Neural cell (in vitro differentiated cells): ENCODE measurements around the gene ASCL2. TPM values are rescaled to one million over a fixed set of nuclear protein-coding genes. Genes with fewer than 3 reads are reported as not detected.

ENCODE experiments used
- H2AFZ ChIP-seq: fragments of 200-600, 300-800 bp; sonication (generic), shearing (Covaris generic); 2 replicates; pipeline ENCODE4 v1.6.0; 2014; ENCODE audit warnings: low read depth, mild to moderate bottlenecking, antibody characterized with exemption, low read length, moderate library complexity
- H3F3A ChIP-seq: fragments of 200-600 bp; shearing (Covaris generic); 2 replicates; pipeline ENCODE4 v1.6.1; 2016; ENCODE audit warnings: mild to moderate bottlenecking, moderate library complexity, mixed read lengths, antibody characterized with exemption, low read length; ENCODE audit not compliant: insufficient read depth, poor library complexity, severe bottlenecking
- H3K27ac ChIP-seq: fragments of 200-600, 300-800 bp; sonication (generic), shearing (Covaris generic); 2 replicates; pipeline ENCODE4 v1.5.1; 2014; ENCODE audit warnings: mild to moderate bottlenecking, low read length, moderate library complexity
- H3K27me3 ChIP-seq: fragments of 300-800, 200-600 bp; sonication (generic), shearing (Covaris generic); 2 replicates; pipeline ENCODE4 v1.6.0; 2014; ENCODE audit warnings: mild to moderate bottlenecking, low read depth, low read length, moderate library complexity; ENCODE audit not compliant: insufficient read depth
- H3K36me3 ChIP-seq: fragments of 300-800, 200-600 bp; sonication (generic), shearing (Covaris generic); 2 replicates; pipeline ENCODE4 v1.5.1; 2014; ENCODE audit warnings: mild to moderate bottlenecking, antibody characterized with exemption, low read length, moderate library complexity; ENCODE audit not compliant: insufficient read depth
- H3K4me2 ChIP-seq: fragments of 300-800, 200-600 bp; sonication (generic), shearing (Covaris generic); 2 replicates; pipeline ENCODE4 v1.6.0; 2014; ENCODE audit warnings: mild to moderate bottlenecking, low read length
- H3K4me3 ChIP-seq: fragments of 300-800, 200-600 bp; sonication (generic), shearing (Covaris generic); 2 replicates; pipeline ENCODE4 v1.5.1; 2014; ENCODE audit warnings: mild to moderate bottlenecking, low read length, moderate library complexity
- H3K79me2 ChIP-seq: fragments of 200-600 bp; shearing (Covaris generic); replicated peaks from 2 replicates; pipeline ENCODE4 v1.6.0; 2014; ENCODE audit warnings: mild to moderate bottlenecking, low read length, moderate library complexity; ENCODE audit not compliant: insufficient read depth
- H3K9ac ChIP-seq: fragments of 300-800, 200-600 bp; sonication (generic), shearing (Covaris generic); 2 replicates; pipeline ENCODE4 v1.6.1; 2016; ENCODE audit warnings: mild to moderate bottlenecking, low read length, mixed read lengths
- H3K9me2 ChIP-seq: fragments of 200-600 bp; shearing (Covaris generic); 2 replicates; pipeline ENCODE4 v1.6.1; 2016; ENCODE audit warnings: mild to moderate bottlenecking, low read length, mixed read lengths; ENCODE audit not compliant: insufficient read depth
- H3K9me3 ChIP-seq: fragments of 200-600, 300-800 bp; sonication (generic), shearing (Covaris generic); 2 replicates; pipeline ENCODE4 v1.6.1; 2016; ENCODE audit warnings: mild to moderate bottlenecking, mixed run types, low read length, moderate library complexity, mixed read lengths
- H4K20me1 ChIP-seq: fragments of 200-600 bp; shearing (Covaris generic); 2 replicates; pipeline ENCODE4 v1.6.1; 2016; ENCODE audit warnings: mild to moderate bottlenecking, mixed run types; ENCODE audit not compliant: insufficient read depth
- CTCF ChIP-seq: fragments of 450-650 bp; IDR thresholded peaks from 2 replicates; pipeline ENCODE4 v1.5.1; 2014; ENCODE audit warnings: antibody characterized with exemption, mild to moderate bottlenecking, moderate library complexity; ENCODE audit not compliant: poor library complexity, severe bottlenecking
- EP300 ChIP-seq: fragments of 450-650 bp; conservative IDR thresholded peaks from 2 replicates; pipeline ENCODE4 v1.6.1; 2014; ENCODE audit warnings: antibody characterized with exemption, mild to moderate bottlenecking, moderate library complexity; ENCODE audit not compliant: poor library complexity, severe bottlenecking
- EZH2 ChIP-seq: fragments of 200-600, 300-800 bp; shearing (Covaris generic), sonication (generic); IDR thresholded peaks from 2 replicates; pipeline ENCODE4 v1.6.1; 2014; ENCODE audit warnings: antibody characterized with exemption, low read length, borderline replicate concordance, mild to moderate bottlenecking; ENCODE audit not compliant: insufficient read depth, poor library complexity, severe bottlenecking
- MXI1 ChIP-seq: fragments of 450-650 bp; conservative IDR thresholded peaks from 2 replicates; pipeline ENCODE4 v1.6.1; 2014; ENCODE audit warnings: antibody characterized with exemption, mild to moderate bottlenecking; ENCODE audit not compliant: poor library complexity, severe bottlenecking
- POLR2AphosphoS5 ChIP-seq: IDR thresholded peaks from 2 replicates; pipeline ENCODE4 v1.6.1; 2012
- RAD21 ChIP-seq: fragments of 450-650 bp; conservative IDR thresholded peaks from 2 replicates; pipeline ENCODE4 v1.6.1; 2014; ENCODE audit warnings: antibody characterized with exemption, mild to moderate bottlenecking, moderate library complexity
- REST ChIP-seq: IDR thresholded peaks from 2 replicates; pipeline ENCODE4 v1.6.1; 2012; ENCODE audit warnings: borderline replicate concordance
- SMC3 ChIP-seq: fragments of 450-650 bp; conservative IDR thresholded peaks from 2 replicates; pipeline ENCODE4 v1.6.1; 2014; ENCODE audit warnings: antibody characterized with exemption, mild to moderate bottlenecking, moderate library complexity; ENCODE audit not compliant: poor library complexity
- TAF1 ChIP-seq: IDR thresholded peaks from 2 replicates; pipeline ENCODE4 v1.6.1; 2012; ENCODE audit warnings: low read depth
- polyA plus RNA-seq: library from polyadenylated mRNA; depleted of rRNA; stranded (reverse); fragments of >200 nt; gene quantifications from 2 replicates; pipeline ENCODE4 v1.2.3, GENCODE V29; 2014

The ASCL2 gene
- polyA plus RNA-seq, 1 donor from 2014 or later: not detected

GRCh38 chr11:2300290-2300935, 30.0 kb upstream of the ASCL2 start:
- Histone ChIP-seq H2AFZ (no peak overlapping the region), H3K27ac (no peak overlapping the region), H3K36me3 (no peaks in the 10 kb centered on the region), H3K9me2 (no peaks in the 10 kb centered on the region), H3K4me3 (no peak overlapping the region), H4K20me1 (no peaks in the 10 kb centered on the region), H3K9me3 (no peaks in the 10 kb centered on the region), H3K4me2 (no peak overlapping the region), H3F3A (no peaks in the 10 kb centered on the region), H3K9ac (no peak overlapping the region), H3K27me3 (no peaks in the 10 kb centered on the region), H3K79me2 (no peaks in the 10 kb centered on the region)
- TF ChIP-seq EP300 (no peak), RAD21 (no peak), SMC3 (no peak), TAF1 (no peak), CTCF (no peak), POLR2AphosphoS5 (no peak)

- Histone ChIP-seq H2AFZ (no peak overlapping the region), H3K27me3 (no peaks in the 10 kb centered on the region), H3K9ac (no peak overlapping the region), H4K20me1 (no peaks in the 10 kb centered on the region), H3K4me2 (no peak overlapping the region), H3K9me2 (no peaks in the 10 kb centered on the region), H3K36me3 (no peaks in the 10 kb centered on the region), H3K27ac (no peak overlapping the region), H3K79me2 (no peaks in the 10 kb centered on the region), H3K9me3 (no peaks in the 10 kb centered on the region), H3F3A (no peaks in the 10 kb centered on the region), H3K4me3 (no peak overlapping the region)
- TF ChIP-seq EZH2: no peak
- no peak for TF ChIP-seq TAF1
- no peak for TF ChIP-seq REST
- TF ChIP-seq MXI1: no peak
- no peak for TF ChIP-seq EP300
- TF ChIP-seq POLR2AphosphoS5: no peak
- TF ChIP-seq CTCF: no peak
- TF ChIP-seq SMC3: no peak
Measured at GRCh38 chr11:2299773-2300172, 29.4 kb upstream of the ASCL2 start.
